ENCODE data around the gene MSANTD2. TPM values are rescaled to one million over a fixed set of nuclear protein-coding genes. Genes with fewer than 3 reads are reported as not detected.

Gene MSANTD2
- total and polyA plus RNA-seq, 9 of the 15 experiments (the other 6 are each of a cell fraction or from before 2014, with no cell fraction given), result 1.3 to 9.9 (median 5.3) TPM

DNA sequence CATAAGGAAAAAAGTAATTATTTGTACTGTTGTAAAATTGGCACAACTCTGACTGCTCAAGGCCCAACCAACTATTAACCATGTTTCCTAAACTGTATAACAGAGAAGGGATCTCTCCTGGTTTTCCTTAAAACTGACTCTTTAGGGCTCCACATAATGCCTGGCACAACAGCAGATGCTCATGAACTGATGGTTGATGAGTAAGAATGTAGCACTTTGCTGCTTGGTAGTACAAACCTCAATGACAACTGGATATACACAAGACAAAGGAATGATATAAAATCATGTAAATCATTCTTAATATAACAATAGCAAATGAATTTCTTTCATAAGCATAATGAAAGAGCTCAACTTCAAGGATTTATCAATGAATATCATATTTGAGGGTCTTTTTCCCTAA, 11.7 kb downstream of the MSANTD2 start (continued):
- TF ChIP-seq, protein P1, sequence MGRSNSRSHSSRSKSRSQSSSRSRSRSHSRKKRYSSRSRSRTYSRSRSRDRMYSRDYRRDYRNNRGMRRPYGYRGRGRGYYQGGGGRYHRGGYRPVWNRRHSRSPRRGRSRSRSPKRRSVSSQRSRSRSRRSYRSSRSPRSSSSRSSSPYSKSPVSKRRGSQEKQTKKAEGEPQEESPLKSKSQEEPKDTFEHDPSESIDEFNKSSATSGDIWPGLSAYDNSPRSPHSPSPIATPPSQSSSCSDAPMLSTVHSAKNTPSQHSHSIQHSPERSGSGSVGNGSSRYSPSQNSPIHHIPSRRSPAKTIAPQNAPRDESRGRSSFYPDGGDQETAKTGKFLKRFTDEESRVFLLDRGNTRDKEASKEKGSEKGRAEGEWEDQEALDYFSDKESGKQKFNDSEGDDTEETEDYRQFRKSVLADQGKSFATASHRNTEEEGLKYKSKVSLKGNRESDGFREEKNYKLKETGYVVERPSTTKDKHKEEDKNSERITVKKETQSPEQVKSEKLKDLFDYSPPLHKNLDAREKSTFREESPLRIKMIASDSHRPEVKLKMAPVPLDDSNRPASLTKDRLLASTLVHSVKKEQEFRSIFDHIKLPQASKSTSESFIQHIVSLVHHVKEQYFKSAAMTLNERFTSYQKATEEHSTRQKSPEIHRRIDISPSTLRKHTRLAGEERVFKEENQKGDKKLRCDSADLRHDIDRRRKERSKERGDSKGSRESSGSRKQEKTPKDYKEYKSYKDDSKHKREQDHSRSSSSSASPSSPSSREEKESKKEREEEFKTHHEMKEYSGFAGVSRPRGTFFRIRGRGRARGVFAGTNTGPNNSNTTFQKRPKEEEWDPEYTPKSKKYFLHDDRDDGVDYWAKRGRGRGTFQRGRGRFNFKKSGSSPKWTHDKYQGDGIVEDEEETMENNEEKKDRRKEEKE (IDR thresholded peaks at IDR 0.05; ENCODE audit: borderline replicate concordance in 1 of 2, control insufficient read depth in 1 of 2, low read depth in 2 of 2, low read length in 1 of 2), result no peak
- TF ChIP-seq ZBTB8A (IDR thresholded peaks at IDR 0.05; ENCODE audit: partially characterized antibody), result no peak
- no peak for TF ChIP-seq TOE1 (IDR thresholded peaks at IDR 0.05; ENCODE audit: borderline replicate concordance)
- TF ChIP-seq TOE1 (CRISPR knock-in tag; IDR thresholded peaks at IDR 0.05; ENCODE audit: borderline replicate concordance, low read depth), result no peak
- TF ChIP-seq SREBF2 (CRISPR knock-in tag; IDR thresholded peaks at IDR 0.05), result no peak
- TF ChIP-seq POU5F1 (IDR thresholded peaks at IDR 0.05; ENCODE audit: borderline replicate concordance, low read depth, low read length, partially characterized antibody), result no peak
- TF ChIP-seq FIP1L1 (IDR thresholded peaks at IDR 0.05; ENCODE audit: low read depth, low read length, poor library complexity, severe bottlenecking), result no peak
- no peak for TF ChIP-seq RCOR1 (IDR thresholded peaks at IDR 0.05; ENCODE audit: borderline replicate concordance in 1 of 2, low read depth in 2 of 2, low read length in 2 of 2)
